Smooth muscle cell (in vitro differentiated cells): ENCODE data around the gene LTA4H. TPM values are rescaled to one million over a fixed set of nuclear protein-coding genes. Genes with fewer than 3 reads are reported as not detected.

ENCODE experiments used
- DNase-seq: peaks from one replicate; lab custom pipeline; 2025; ENCODE audit not compliant: unreplicated experiment; lab: John Stamatoyannopoulos, UW
- H2AFZ ChIP-seq: fragments of 200-600 bp; sonication (generic); 2 replicates; pipeline ENCODE4 v1.6.0; 2016; ENCODE audit warnings: antibody characterized with exemption, low read depth, mild to moderate bottlenecking
- H3F3A ChIP-seq: fragments of 200-600 bp; sonication (generic); 2 replicates; pipeline ENCODE4 v1.6.0; 2017; ENCODE audit warnings: antibody characterized with exemption, low read depth
- H3K27ac ChIP-seq: fragments of 200-600 bp; sonication (generic); 2 replicates; pipeline ENCODE4 v1.5.1; 2016; ENCODE audit warnings: low read depth, mild to moderate bottlenecking
- H3K27me3 ChIP-seq: fragments of 200-600 bp; sonication (generic); 2 replicates; pipeline ENCODE4 v1.6.1; 2016; ENCODE audit warnings: low read depth, mild to moderate bottlenecking
- H3K36me3 ChIP-seq: fragments of 200-600 bp; sonication (generic); 2 replicates; pipeline ENCODE4 v1.5.1; 2016; ENCODE audit warnings: low read depth
- H3K4me1 ChIP-seq: fragments of 200-600 bp; sonication (generic); 2 replicates; pipeline ENCODE4 v1.5.1; 2016; ENCODE audit warnings: low read depth
- H3K4me2 ChIP-seq: fragments of 200-600 bp; sonication (generic); 2 replicates; pipeline ENCODE4 v1.6.0; 2016; ENCODE audit warnings: mild to moderate bottlenecking
- H3K4me3 ChIP-seq: fragments of 200-600 bp; sonication (generic); 2 replicates; pipeline ENCODE4 v1.5.1; 2016; ENCODE audit warnings: mild to moderate bottlenecking
- H3K79me2 ChIP-seq: fragments of 200-600 bp; sonication (generic); 2 replicates; pipeline ENCODE4 v1.6.0; 2016; ENCODE audit warnings: low read depth, mild to moderate bottlenecking
- H3K9ac ChIP-seq: fragments of 200-600 bp; sonication (generic); 2 replicates; pipeline ENCODE4 v1.6.0; 2016; ENCODE audit warnings: low read depth
- H3K9me3 ChIP-seq: fragments of 200-600 bp; sonication (generic); replicated peaks from 2 replicates; pipeline ENCODE4 v1.5.1; 2016; ENCODE audit warnings: low read depth
- H4K20me1 ChIP-seq: fragments of 200-600 bp; sonication (generic); 2 replicates; pipeline ENCODE4 v1.6.0; 2016; ENCODE audit warnings: low read depth
- CTCF ChIP-seq: fragments of 200-600 bp; sonication (generic); IDR thresholded peaks from 2 replicates; pipeline ENCODE4 v1.5.1; 2017; ENCODE audit warnings: borderline replicate concordance, mild to moderate bottlenecking, antibody characterized with exemption; ENCODE audit not compliant: insufficient read depth, poor library complexity, severe bottlenecking
- WGBS: methylation state at CpG from one replicate; pipeline ENCODE4 v1.1.7; 2016; ENCODE audit warnings: low lambda C conversion rate; 5-methylcytosine and 5-hydroxymethylcytosine counted together
- polyA plus RNA-seq: library from polyadenylated mRNA; unstranded; fragments of >200 nt; fragmentation: Nextera tagmentation; extraction: Ambion mirVana; gene quantifications from 2 replicates; pipeline ENCODE4 v1.2.1, GENCODE V29; 2016
- total RNA-seq: library from RNA; depleted of rRNA; stranded (reverse); fragments of >200 nt; gene quantifications from 2 replicates; pipeline ENCODE4 v1.2.3, GENCODE V29; 2014

The LTA4H gene
- total and polyA plus RNA-seq, 2 experiments from 2014 or later: 33.9 to 74.4 TPM

- Histone ChIP-seq H3K27me3 (no peaks in the 10 kb centered on the region), H3F3A (no peaks in the 10 kb centered on the region), H3K9me3 (no peaks in the 10 kb centered on the region), H3K9ac (no peak within 1 kb of the TSS), H3K4me3 (no peak within 1 kb of the TSS), H3K27ac (no peak within 1 kb of the TSS), H3K79me2 (no peaks in the 10 kb centered on the region), H3K36me3 (no peaks in the 10 kb centered on the region), H3K4me2 (no peak within 1 kb of the TSS), H3K4me1 (no peaks in the 10 kb centered on the region), H2AFZ (no peak within 1 kb of the TSS), H4K20me1 (no peaks in the 10 kb centered on the region)
- DNase-seq: no peak
- no peak for TF ChIP-seq CTCF
- WGBS: 58% methylated on average over 7 of the region's 7 CpGs
Measured at GRCh38 chr12:95996034-95996658, 39.2 kb downstream of the LTA4H start, which contains the start of gene HAL. TSS of gene HAL (minus strand) at chr12:95996344. CDS start at chr12:95995910, 434 bp downstream.

GRCh38 chr12:95995238-95996031, 40.0 kb downstream of the LTA4H start:
- no peaks in the 10 kb centered on the region for H3K27me3 ChIP-seq
- H4K20me1 ChIP-seq: no peaks in the 10 kb centered on the region
- H3F3A ChIP-seq: no peaks in the 10 kb centered on the region
- H3K27ac ChIP-seq: no peak overlapping the region
- no peak overlapping the region for H2AFZ ChIP-seq
- TF ChIP-seq CTCF: no peak
- DNase-seq: no peak
- H3K9ac ChIP-seq: no peak overlapping the region
- no peaks in the 10 kb centered on the region for H3K79me2 ChIP-seq
- H3K36me3 ChIP-seq: no peaks in the 10 kb centered on the region
- no peak overlapping the region for H3K4me2 ChIP-seq
- no peak overlapping the region for H3K4me3 ChIP-seq
- no peaks in the 10 kb centered on the region for H3K4me1 ChIP-seq
- WGBS: 94% methylated on average over 29 of the region's 29 CpGs
- H3K9me3 ChIP-seq: no peaks in the 10 kb centered on the region

- Histone ChIP-seq H3K36me3 (no peaks in the 10 kb centered on the region), H3K4me1 (no peaks in the 10 kb centered on the region), H2AFZ (no peak overlapping the region), H3F3A (no peaks in the 10 kb centered on the region), H3K9me3 (no peaks in the 10 kb centered on the region), H3K4me3 (no peak overlapping the region), H4K20me1 (no peaks in the 10 kb centered on the region), H3K4me2 (no peak overlapping the region), H3K9ac (no peak overlapping the region), H3K27me3 (no peaks in the 10 kb centered on the region), H3K79me2 (no peaks in the 10 kb centered on the region), H3K27ac (no peak overlapping the region)
- TF ChIP-seq CTCF: no peak
- DNase-seq: no peak
- 67% methylated on average over 5 of the region's 5 CpGs for WGBS
Measured at GRCh38 chr12:95994476-95994875, 40.9 kb downstream of the LTA4H start.

- no peaks in the 10 kb centered on the region for H3K9me3 ChIP-seq
- H3K9ac ChIP-seq: no peak overlapping the region
- TF ChIP-seq CTCF: no peak
- no peak for DNase-seq
- no peak overlapping the region for H3K4me2 ChIP-seq
- H3K36me3 ChIP-seq: no peaks in the 10 kb centered on the region
- H4K20me1 ChIP-seq: no peaks in the 10 kb centered on the region
- H3K4me3 ChIP-seq: no peak overlapping the region
- H3F3A ChIP-seq: no peaks in the 10 kb centered on the region
- H3K4me1 ChIP-seq: no peaks in the 10 kb centered on the region
- 98% methylated on average over 7 of the region's 7 CpGs for WGBS
- no peaks in the 10 kb centered on the region for H3K79me2 ChIP-seq
- no peak overlapping the region for H3K27ac ChIP-seq
- no peak overlapping the region for H2AFZ ChIP-seq
- H3K27me3 ChIP-seq: no peaks in the 10 kb centered on the region
Measured at GRCh38 chr12:95993907-95994306, 41.5 kb downstream of the LTA4H start.
